Fibroblast of lung (primary cell): ENCODE data around the gene WBP2NL.

Source experiments
- EZH2 ChIP-seq: IDR thresholded peaks from 2 replicates; pipeline ENCODE4 v1.5.1; 2012; ENCODE audit warnings: low read length, control low read depth, mild to moderate bottlenecking; ENCODE audit errors: missing control alignments
- TF ChIP-seq, protein P1 (sequence below), 2 donors: IDR thresholded peaks in 1 of 2; conservative IDR thresholded peaks in 1 of 2; 1 replicate in 1 of 2; 2 replicates in 1 of 2; pipeline ENCODE4 v1.5.1; 2011 to 2012; ENCODE audit warnings: low read length in 2 of 2, control low read depth in 1 of 2, inconsistent platforms in 1 of 2, low read depth in 1 of 2, mild to moderate bottlenecking in 1 of 2

- TF ChIP-seq, protein P1, sequence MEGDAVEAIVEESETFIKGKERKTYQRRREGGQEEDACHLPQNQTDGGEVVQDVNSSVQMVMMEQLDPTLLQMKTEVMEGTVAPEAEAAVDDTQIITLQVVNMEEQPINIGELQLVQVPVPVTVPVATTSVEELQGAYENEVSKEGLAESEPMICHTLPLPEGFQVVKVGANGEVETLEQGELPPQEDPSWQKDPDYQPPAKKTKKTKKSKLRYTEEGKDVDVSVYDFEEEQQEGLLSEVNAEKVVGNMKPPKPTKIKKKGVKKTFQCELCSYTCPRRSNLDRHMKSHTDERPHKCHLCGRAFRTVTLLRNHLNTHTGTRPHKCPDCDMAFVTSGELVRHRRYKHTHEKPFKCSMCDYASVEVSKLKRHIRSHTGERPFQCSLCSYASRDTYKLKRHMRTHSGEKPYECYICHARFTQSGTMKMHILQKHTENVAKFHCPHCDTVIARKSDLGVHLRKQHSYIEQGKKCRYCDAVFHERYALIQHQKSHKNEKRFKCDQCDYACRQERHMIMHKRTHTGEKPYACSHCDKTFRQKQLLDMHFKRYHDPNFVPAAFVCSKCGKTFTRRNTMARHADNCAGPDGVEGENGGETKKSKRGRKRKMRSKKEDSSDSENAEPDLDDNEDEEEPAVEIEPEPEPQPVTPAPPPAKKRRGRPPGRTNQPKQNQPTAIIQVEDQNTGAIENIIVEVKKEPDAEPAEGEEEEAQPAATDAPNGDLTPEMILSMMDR (conservative IDR thresholded peaks at IDR 0.05 in 1 of 2, IDR thresholded peaks at IDR 0.05 in 1 of 2; ENCODE audit: low read depth in 1 of 2, low read length in 2 of 2), result no peak
- no peak for TF ChIP-seq EZH2
These were observed 28.0 kb upstream of the WBP2NL start for GRCh38 chr22:41970601-41971000.
